HG02610 (cell line): ENCODE results near the gene TMC5.
"Not testable (repeated sequence)": the region's sequence is repeated elsewhere in the genome, so short reads cannot be mapped to it uniquely, and the experiment has no call there.

Experiments used
- ATAC-seq: cut with Tn5 transposase; IDR thresholded peaks from one replicate; pipeline ENCODE4 v1.9.1; 2021; ENCODE audit warnings: mild to moderate bottlenecking, moderate library complexity; ENCODE audit not compliant: unreplicated experiment

The TMC5 gene

GRCh38 chr16:19397373-19397772 is 20.3 kb upstream of the TMC5 start:
- not testable (repeated sequence) for ATAC-seq

- ATAC-seq: no peak
Measured at GRCh38 chr16:19400711-19401110, 17.0 kb upstream of the TMC5 start.

- no peak for ATAC-seq
Measured at GRCh38 chr16:19406891-19407491, 10.7 kb upstream of the TMC5 start.

GRCh38 chr16:19410435-19411171 is 7.1 kb upstream of the TMC5 start:
- ATAC-seq: no peak

- no peak for ATAC-seq
Measured at GRCh38 chr16:19411298-19411697, 6.4 kb upstream of the TMC5 start.

GRCh38 chr16:19412055-19412454 is 5.6 kb upstream of the TMC5 start:
- ATAC-seq: not testable (repeated sequence)

GRCh38 chr16:19415461-19415860 is 2.2 kb upstream of the TMC5 start:
- no peak for ATAC-seq

GRCh38 chr16:19415918-19416317 is 1.8 kb upstream of the TMC5 start:
- ATAC-seq: no peak

- no peak for ATAC-seq
Measured at GRCh38 chr16:19418200-19418599, 517 bp downstream of the TMC5 start.

- ATAC-seq: no peak
Measured at GRCh38 chr16:19419698-19420075, 2.0 kb downstream of the TMC5 start.

- ATAC-seq: no peak
Measured at GRCh38 chr16:19424478-19424877, 6.8 kb downstream of the TMC5 start.

- no peak for ATAC-seq
Measured at GRCh38 chr16:19430345-19430744, 12.7 kb downstream of the TMC5 start.

GRCh38 chr16:19431636-19432340 is 14.1 kb downstream of the TMC5 start:
- no peak for ATAC-seq

- no peak for ATAC-seq
Measured at GRCh38 chr16:19432429-19432828, 14.7 kb downstream of the TMC5 start.

GRCh38 chr16:19434584-19434983 is 16.9 kb downstream of the TMC5 start:
- ATAC-seq: no peak

GRCh38 chr16:19436540-19436939 is 18.9 kb downstream of the TMC5 start:
- no peak for ATAC-seq

- no peak for ATAC-seq
Measured at GRCh38 chr16:19437280-19437679, 19.6 kb downstream of the TMC5 start.

- no peak for ATAC-seq
Measured at GRCh38 chr16:19438739-19439138, 21.1 kb downstream of the TMC5 start.

GRCh38 chr16:19439483-19439882 is 21.8 kb downstream of the TMC5 start:
- ATAC-seq: no peak

GRCh38 chr16:19443659-19444058 is 26.0 kb downstream of the TMC5 start:
- ATAC-seq: no peak

- ATAC-seq: no peak
Measured at GRCh38 chr16:19446300-19446846, 28.7 kb downstream of the TMC5 start.

- ATAC-seq: no peak
Measured at GRCh38 chr16:19446886-19447285, 29.2 kb downstream of the TMC5 start.
